SKM-1 (cell line): ENCODE results near the gene ANXA2R.
"Not testable (repeated sequence)": the region's sequence is repeated elsewhere in the genome, so short reads cannot be mapped to it uniquely, and the experiment has no call there.

Experiments
- DNase-seq: peaks from one replicate; lab custom pipeline; 2025; ENCODE audit not compliant: unreplicated experiment; lab: John Stamatoyannopoulos, UW

Gene ANXA2R

GRCh38 chr5:43040287-43041098 lies at the start of gene ANXA2R:
Gene ANXA2R, minus strand, starts transcription at chr5:43040319. Its CDS starts 273 bp downstream, at chr5:43040046.
- peak; percentile 87 for DNase-seq

- DNase-seq = not testable (repeated sequence)
Observed at GRCh38 chr5:43086118-43086908, 46.2 kb upstream of the ANXA2R start.

- DNase-seq = no peak
Observed at GRCh38 chr5:43085453-43085852, 45.3 kb upstream of the ANXA2R start.

- DNase-seq = not testable (repeated sequence)
Observed at GRCh38 chr5:43084468-43084867, 44.3 kb upstream of the ANXA2R start.

GRCh38 chr5:43081345-43081744 lies 41.2 kb upstream of the ANXA2R start:
- not testable (repeated sequence) for DNase-seq

GRCh38 chr5:43078956-43079355 lies 38.8 kb upstream of the ANXA2R start:
- DNase-seq = no peak

- not testable (repeated sequence) for DNase-seq
Observed at GRCh38 chr5:43077446-43078191, 37.5 kb upstream of the ANXA2R start.

GRCh38 chr5:43075319-43076293 lies 35.5 kb upstream of the ANXA2R start:
- no peak for DNase-seq

- no peak for DNase-seq
Observed at GRCh38 chr5:43074987-43075318, 34.8 kb upstream of the ANXA2R start.

- peak; percentile 26 for DNase-seq
Observed at GRCh38 chr5:43073597-43074546, 33.8 kb upstream of the ANXA2R start.

GRCh38 chr5:43069401-43069720 lies 29.2 kb upstream of the ANXA2R start:
- DNase-seq = not testable (repeated sequence)

- no peak for DNase-seq
Observed at GRCh38 chr5:43068037-43068436, 27.9 kb upstream of the ANXA2R start.

- peak; percentile 66 for DNase-seq
Observed at GRCh38 chr5:43066799-43067741, 27.0 kb upstream of the ANXA2R start.

GRCh38 chr5:43065948-43066798 lies 26.1 kb upstream of the ANXA2R start:
- DNase-seq = no peak

- DNase-seq = no peak
Observed at GRCh38 chr5:43065387-43065947, 25.3 kb upstream of the ANXA2R start.

- no peak for DNase-seq
Observed at GRCh38 chr5:43063721-43064171, 23.6 kb upstream of the ANXA2R start.
